ENCODE measurements around the gene HECTD3.

Gene HECTD3

DNA sequence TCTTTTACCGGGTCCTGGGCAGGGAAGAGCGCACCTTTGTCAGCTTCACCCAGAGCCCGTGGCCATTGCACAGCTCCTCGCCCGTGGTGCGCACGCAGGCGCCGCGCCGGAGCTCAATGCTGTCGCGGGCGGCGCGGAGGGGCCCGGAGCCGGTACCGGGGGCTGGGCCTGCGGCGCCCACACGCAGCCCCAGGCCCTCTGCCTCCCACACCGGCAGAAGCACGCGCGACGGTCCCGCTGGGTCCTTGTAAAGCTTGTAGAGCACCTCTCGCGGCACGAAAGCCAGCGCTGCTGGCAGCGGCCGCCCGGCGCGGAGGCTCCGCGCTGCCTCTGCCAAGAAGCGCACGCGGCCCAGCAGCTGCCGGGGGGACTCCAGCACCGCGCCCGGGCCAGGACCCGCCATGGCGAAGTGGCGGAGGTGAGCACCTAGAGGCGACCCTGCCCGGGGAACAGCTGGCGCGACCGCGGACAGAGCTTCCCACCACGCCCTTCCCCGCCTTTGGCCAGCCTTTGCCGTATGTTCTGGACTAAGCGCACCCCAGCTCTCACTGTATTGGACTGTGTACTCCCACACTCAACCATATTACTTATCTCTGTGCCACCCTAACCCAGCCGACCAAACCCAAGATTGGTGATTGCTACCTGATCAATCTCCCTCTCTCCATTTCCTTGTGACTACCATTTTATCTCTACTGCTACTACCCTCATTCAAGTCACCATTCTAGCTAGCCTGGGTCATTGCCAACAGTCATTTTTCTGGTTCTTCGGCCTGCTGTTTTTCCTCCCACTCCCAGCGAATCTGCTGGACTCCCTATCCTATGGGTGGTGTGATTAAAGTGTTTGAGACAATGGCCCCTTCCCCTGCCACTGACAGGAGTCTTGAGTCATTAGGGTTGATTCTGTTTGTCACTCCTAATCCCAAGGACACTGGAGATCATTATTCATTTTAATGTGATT lies at the start of gene HECTD3:
Gene HECTD3, minus strand, starts transcription at position 470 of the 957 bp plus-strand sequence. Its CDS starts 67 bp downstream, at position 403.
- peak; percentile 79 for DNase-seq (ENCODE audit: low read depth)

DNA sequence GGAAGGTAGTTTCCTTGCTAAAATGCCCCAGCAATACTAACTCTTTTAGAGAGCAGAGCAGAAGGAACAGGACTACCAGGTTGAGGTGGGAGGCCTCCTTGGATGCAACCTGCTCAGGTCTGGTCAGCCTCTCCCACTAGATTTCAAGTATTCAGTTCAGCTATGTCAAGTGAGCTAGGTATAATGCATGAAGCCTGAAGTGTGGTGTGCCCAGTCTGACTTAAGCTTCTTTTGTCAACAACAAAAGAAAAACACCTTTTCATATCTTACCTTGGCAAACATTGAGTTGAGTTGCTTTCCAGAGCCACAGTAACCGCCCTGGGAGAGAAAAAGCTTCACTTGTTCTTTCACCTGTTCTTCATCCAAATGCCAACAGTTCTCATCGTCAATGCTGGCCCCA lies 48.7 kb upstream of the HECTD3 start:
- DNase-seq (ENCODE audit: low read depth), result no peak

DNA sequence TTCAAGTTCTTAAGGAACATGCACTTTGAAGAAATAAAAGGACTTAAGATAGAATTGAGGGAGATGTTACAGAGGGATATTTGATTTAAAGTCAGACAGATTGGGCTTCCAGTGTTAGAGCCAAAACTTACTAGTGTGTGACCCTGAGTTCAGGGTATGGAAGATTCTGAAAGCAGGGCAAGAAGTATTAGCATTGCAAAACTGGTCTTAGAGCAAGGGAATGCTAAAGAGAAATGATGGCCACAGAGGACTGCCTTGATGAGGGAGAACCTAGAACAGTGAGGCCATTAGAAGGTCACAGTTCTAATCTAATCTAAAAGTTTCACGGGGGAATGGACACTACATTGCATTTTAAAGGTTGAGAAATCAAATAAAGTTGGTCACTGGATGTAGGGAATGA lies 46.4 kb upstream of the HECTD3 start:
- no peak for DNase-seq (ENCODE audit: low read depth)

DNA sequence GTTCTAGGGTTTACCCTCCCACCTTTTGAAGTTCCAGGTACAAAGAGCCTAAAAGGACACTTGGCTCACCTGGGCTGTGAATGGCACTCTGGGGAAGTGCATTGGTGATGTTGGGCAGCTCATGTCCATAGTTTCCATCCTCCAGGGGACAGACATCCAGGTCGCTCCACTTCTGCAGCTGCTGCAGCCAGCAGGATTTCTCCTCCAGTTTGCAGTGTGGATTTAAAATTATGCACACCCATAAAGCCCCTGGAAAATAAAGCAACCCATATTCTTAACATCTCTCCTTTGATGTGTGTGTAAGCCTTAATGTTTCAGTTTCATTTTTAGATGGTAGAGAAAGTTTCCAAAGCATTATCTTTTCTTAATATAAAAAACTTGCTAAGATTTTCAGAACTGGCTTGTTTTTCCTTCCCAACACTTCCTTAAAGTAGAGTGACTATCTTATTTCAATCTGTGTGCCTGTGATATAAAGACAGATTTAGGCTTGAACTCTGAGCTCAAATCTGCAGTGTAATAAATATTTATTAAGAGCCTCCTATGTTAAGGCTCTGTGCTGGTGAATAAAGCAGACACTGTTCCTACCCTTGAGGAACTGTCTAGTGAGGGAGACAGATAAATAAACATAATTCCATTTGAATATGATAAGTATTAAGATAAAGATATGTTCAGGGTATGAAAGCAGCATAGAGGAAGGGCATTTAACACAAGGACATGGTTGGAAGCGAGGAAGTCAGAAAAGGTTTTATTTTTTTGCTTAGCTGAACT lies 40.1 kb upstream of the HECTD3 start:
- no peak for DNase-seq (ENCODE audit: low read depth)

DNA sequence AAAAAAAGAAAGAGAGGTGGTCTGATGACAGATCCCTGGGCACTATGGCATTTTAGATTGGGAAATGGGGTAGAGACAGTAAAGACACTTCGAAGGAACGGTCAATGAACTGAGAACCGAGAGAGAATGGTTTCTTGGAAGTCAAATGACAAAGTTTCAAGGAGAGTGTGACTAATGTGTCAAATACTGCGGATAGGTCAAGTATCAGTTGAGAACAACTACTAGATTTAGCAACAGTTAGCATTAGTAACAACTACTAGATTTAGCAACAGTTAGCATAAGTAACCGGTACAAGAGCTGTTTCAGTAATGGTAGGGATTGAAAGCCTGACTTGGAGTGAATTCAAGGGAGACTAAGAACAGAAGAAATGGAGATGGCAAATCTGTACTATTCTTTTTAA lies 35.9 kb upstream of the HECTD3 start:
- no peak for DNase-seq (ENCODE audit: low read depth)

DNA sequence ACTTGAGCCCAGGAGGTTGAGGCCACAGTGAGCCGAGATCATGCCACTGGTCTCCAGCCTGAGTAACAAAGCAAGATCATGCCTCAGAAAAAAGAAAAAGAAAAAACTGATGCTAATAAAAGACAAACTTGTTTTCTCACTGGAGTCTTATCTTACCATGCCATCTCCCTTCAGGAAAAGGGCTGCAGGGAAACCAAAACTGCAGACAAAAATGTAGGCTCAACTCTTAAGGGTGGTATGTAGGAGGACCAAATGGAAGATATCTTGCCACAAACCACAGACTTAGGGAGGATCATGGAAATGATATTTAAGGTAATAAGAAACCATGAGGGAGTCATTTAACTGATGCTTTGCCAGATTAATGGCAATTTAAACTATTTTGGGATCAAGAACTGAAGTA lies 33.8 kb upstream of the HECTD3 start:
- no peak for DNase-seq (ENCODE audit: low read depth)

DNA sequence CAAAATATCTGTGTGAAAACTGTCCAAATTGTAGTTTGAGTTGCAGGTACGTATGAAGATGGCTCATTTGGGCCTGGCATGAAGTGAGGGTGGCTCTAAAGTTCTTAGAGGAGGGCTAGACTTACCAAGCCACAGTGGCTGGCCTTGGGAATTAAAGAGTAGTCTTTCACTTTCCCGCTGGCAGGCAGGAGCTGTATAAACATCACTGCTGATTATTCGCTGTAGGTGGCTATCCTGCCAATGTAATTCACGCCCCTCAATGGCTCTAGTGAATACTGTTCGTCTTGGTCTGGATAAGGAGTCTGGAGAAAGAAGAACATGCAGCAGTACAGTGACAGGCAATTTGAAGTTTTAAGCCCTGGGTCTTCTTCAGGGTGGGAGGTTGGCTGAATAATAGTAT lies 32.0 kb upstream of the HECTD3 start:
- no peak for DNase-seq (ENCODE audit: low read depth)

DNA sequence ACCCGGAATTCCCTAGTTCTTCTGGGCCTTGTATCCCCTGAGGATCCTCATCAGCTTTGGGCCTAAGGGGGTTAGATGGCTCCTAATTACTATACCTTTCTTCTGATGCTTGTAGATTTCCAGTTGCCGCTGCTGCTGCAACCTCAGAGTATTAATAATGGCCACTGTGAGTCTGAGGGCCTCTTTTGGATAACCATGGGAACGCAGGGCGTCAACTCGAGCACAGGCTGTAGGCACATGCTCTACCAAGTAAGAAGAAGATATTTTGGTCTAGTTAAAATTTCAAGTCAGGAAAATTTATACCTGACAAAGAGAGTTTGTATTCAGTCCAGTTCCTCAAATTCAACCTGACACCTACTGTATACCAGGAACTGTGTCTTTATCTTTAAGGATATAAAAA lies 29.2 kb upstream of the HECTD3 start:
- DNase-seq (ENCODE audit: low read depth), result no peak

DNA sequence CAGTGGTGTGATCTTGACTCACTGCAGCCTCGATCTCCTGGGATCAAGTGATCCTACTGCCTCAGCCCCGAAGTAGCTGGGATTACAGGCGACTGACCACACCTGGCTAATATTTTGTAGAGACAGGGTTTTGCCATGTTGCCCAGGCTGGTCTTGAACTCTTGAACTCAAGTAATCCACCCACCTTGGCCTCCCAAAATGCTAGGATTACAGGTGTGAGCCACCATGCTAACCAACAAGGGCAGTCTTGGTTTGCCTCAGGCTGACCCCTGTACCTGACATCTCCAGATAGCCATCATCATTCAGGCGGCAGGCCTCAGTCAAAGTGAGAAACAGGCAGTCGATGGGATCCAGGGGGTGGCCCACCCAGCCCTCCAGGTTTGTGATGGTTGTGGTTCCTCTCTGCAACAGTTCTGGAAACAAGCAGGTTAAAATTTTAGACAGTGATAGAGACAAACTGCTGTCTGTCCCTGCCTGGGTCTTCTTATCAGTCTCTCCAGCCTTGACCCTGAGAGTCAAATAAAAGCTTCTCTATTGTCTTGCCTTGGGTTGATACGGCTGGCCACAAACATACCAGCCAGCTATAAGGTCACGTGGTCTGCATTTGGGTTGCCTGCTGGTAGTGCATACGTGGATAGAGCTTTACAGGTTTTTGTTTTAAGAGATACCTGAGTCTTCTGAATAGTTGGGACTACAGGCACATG lies 27.7 kb upstream of the HECTD3 start:
- peak; percentile 86 for DNase-seq (ENCODE audit: low read depth)

DNA sequence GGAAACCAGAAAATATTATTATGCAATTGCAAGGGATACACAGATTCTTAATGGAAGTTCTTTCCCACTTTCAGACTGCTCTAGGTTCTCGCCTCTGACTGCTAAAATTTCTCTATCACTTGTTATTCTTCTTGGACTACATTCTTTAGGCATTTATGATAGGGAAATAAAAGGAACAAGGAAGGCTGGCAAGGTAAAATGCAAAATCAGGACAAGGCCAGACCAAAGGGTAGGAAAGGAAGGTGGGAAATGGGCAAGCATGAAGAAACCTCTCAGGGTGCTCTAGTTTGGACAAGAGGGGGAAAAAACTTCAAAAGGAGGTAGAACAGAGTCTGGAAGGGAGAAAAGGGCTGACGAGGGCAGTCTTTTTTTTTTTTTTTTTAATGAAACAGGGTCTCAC lies 27.1 kb upstream of the HECTD3 start:
- no peak for DNase-seq (ENCODE audit: low read depth)

DNA sequence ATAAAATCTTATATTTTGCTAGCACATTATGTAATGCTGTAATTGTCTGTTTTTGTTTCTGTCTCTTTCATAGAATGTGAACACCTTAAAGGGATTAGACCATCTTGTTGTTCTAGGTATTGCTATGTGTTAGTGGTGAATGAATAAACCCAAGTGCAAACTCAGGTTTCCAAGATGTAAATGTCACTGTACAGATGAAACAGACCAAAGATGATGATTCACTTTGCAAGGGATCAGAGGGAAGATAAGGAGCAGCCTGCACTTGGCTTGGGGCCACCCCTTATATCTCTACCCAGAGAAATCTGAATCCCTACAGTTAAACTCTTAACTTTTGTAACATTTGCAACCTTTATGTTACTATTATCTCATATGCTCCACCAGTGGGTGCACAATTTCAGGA lies 26.3 kb upstream of the HECTD3 start:
- no peak for DNase-seq (ENCODE audit: low read depth)

DNA sequence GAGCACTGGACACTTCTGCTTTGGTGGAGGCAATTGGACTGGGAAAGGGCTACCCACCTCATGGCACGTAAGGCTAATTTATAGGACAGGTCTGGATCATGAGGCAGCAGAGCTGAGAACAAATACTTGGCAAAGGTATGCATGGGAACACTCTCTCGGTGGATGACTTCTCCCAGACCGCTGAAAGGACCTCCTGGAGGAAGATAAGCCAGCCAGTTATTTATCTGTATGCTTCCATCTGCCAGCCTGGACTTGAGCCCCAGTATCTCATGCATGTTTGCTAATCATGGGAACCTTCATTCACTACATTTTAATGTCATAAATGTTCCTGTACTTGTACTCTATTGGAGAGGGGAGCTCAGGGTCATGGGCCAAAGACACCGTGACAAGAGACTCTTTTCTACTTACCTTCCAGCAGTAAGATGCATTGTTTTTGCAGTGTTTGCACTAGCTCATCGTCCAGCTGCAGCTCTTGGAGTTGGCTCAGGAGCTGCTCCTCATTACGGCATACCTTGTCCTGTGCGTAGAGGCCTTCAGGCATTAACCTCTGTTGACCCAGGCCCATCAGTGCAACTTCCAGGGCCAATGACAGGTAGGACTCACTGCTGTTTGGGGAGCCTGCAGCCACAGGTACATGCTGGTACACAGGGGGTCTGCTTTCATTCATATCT lies 24.6 kb upstream of the HECTD3 start:
- DNase-seq (ENCODE audit: low read depth), result no peak

DNA sequence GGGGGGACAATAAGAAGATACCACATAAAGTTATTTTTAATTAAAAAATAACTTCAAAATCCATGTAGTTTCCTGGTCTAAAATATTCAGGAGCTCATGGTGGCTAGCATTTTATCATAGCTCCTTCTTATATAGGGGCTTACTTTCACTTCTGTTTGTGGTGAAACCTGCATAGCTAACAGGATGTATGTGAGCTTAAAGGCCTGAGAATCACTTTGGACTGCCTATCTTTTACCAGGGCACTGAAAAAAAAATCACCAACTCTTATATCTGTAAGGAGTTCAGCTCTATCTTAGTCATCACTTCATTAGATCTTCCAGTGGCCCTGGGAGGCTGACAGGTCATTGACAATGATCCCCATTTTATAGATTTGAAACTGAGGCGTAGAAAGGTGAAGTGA lies 22.2 kb upstream of the HECTD3 start:
- no peak for DNase-seq (ENCODE audit: low read depth)

DNA sequence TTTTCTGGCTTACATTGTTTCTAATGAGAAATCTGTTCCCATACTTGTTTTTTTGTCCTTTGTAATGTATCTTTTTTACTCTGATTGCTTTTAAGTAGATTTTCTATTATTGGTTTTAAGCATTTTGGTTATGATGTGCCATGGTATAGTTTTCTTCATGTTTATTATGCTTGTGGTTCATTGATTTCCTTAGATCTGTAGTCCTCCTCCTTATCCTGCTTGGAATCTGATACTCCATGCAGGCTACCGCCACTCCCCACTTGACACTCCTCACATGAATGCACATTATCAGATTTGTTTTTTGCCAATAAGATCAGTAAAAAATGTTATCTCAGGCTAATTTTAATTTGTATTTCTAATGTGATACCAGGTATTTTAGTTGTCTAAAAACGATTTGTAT lies 21.7 kb upstream of the HECTD3 start:
- no peak for DNase-seq (ENCODE audit: low read depth)

DNA sequence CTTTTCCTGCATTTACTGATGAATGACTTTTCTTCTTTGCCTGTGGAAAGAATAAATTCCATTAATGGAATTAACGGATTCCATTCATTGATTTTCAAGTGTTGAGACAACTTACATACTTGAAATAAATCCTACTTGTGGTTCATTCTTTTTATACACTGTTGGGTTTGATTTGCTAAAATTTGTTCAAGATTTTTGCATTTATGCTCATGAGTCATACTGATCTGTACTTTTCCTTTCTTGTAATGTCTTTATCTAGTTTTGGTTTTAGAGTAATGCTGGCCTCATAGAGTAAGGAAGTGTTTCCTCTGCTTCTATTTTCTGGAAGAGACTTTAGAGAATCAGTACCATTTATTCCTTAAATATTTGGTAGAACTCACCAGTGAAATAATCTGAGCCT lies 15.3 kb upstream of the HECTD3 start:
- no peak for DNase-seq (ENCODE audit: low read depth)

DNA sequence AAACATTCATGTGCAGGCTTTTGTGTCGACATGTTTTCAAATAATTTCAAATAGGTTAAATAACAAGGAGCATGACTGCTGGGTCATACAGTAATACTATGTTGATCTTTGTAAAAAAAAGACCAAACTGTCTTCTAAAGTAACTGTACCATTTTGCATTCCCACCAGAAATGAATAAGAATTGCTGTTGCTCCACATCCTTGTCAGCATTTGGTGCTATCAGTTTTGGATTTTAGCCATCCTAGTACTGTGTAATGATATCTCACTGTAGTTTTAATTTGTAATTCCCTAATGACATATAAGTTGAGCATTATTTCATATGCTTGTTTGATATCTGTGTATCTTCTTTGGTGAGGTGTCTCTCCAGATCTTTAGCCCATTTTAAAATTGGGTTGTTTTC lies 12.5 kb upstream of the HECTD3 start:
- no peak for DNase-seq (ENCODE audit: low read depth)

DNA sequence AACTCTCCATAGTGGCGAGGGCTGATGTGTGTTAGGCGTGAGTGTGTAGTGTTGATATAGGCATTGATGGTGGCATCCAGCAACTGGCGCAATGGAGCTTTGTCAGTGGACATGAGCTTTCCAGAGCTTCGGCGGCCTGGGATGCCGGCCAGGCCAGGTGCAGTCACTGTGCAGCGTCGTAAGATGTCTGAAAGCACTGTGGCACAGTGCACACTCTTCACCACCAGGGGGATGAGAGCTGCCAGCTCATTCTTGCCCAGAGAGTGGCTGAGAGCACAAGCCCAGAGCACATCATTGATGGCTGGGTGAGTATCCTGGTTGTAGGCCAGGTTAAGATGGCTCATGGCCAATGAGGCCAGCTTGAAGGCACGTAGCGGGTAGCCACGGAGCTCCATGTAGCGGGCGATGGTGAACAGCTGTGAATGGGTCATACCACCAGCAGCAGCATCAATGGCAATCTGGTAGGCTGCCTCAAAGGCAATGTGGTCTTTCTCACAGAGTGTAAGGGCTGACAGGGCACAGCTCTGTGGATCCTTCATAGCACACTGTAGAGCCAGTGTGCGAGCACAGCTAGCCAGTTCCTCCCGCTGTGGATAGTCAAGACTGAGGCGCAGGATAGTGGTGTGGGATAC lies 7.6 kb upstream of the HECTD3 start:
- DNase-seq (ENCODE audit: low read depth), result no peak

DNA sequence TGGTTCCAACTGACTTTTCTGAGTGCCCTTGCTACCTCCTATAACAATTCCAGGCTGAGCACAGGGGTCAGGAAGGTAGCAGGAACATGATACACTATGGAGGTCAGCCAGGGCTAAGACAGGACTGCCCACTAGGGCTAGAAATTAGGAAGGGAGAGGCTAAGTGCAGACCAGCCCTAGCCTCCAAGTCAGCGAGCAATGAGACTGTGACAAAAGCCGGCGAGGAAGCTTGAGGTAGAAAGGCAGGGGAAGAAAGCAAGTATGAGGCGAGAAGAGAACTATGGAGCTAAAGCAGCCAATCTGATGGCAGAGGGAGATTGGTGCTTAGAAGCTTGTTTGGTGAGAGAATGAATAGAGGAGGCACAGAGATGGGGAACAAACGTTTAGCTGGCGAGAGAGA lies 5.6 kb upstream of the HECTD3 start:
- DNase-seq (ENCODE audit: low read depth), result no peak

DNA sequence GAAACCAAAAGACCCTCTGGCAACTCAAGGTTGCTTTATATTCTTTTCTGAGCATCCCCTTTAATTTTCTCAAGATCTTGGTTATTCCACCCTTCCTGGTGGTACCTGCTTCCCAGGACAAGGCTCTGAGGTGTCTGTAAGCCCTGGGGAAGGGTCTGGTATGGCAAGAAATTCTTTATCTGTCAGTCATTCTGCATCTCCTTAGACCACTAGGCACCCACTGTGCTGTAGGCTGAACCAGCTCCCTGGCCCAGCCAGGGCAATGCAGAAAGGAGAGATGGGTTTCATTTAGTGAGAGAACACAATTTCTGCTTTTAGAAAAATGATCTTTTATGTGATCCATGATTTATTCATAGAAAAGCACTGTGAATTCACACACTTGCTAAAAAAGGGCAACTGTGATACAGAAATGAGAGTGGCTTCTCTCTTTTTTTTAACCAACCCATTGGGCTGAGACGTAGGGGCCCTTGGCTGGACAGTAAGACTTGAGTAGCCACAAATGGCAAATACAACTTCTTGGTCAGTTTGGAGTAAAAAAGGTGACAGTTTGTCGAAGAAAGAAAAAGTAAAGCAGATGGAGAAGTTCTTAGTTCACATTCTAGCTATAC lies 5.1 kb upstream of the HECTD3 start:
- no peak for DNase-seq (ENCODE audit: low read depth)

DNA sequence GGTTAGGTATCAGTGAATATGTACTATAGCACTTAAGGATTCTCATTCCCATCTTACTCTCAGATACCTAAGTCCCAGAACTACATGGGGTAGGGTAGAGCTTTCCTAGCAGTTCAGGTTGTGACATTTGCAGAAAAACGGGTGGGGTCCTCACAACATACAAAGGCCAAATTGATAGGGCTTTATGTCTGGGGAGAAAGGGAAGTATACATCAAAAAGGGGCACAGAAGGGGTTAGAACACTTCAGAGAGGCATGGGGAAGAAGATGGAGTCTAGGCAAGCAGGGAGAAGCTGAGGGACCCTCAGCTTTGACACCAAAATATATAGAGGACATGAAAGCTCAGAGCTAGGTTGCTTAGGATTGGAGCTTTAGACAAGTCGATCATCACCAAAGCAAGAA lies 4.6 kb upstream of the HECTD3 start:
- DNase-seq (ENCODE audit: low read depth), result no peak

Data from CMK (cell line).